ENCODE measurements around the gene KAZN. TPM values are rescaled to one million over a fixed set of nuclear protein-coding genes. Genes with fewer than 3 reads are reported as not detected.

The KAZN gene
- total RNA-seq, 2 donors from 2014 or later: 0.31 to 1.4 TPM

DNA sequence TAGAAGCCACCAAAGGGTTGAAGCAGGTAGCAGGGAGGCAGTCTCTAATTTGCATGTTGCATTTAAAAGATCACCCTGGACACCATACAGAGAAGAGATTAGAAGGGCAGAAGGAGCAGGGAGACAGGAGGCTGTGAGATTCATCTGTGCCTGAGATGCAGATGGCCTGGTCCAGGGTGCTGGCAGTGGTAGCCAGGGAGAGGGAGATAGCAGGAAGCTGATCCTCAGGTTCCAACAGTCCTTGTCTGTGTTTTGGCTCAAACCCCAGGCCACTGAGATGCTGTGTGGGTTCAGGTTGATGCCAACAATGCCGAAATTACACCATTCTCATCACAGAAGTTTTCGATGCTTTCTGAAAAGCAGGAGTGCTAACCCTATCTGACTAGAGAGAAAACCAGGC is 113.7 kb downstream of the KAZN start:
- peaks cover 15 to 27% of the 10 kb centered on the region in 2 donors for H3K27me3 Mint-ChIP-seq
- H3K27ac Mint-ChIP-seq: no peak overlapping the region
- no peaks in the 10 kb centered on the region for H3K4me1 Mint-ChIP-seq (ENCODE audit: low read depth in 2 of 2)
- no peaks in the 10 kb centered on the region for H3K36me3 Mint-ChIP-seq
- no peaks in the 10 kb centered on the region for H3K9me3 Mint-ChIP-seq
- ATAC-seq: no peak
- H3K4me3 Mint-ChIP-seq: no peak overlapping the region
- no peak for DNase-seq (ENCODE audit: low spot score)

- H3K4me1 Mint-ChIP-seq (ENCODE audit: low read depth in 2 of 2): no peaks in the 10 kb centered on the region
- H3K36me3 Mint-ChIP-seq: no peaks in the 10 kb centered on the region
- DNase-seq (ENCODE audit: low spot score) (no peak), ATAC-seq (no peak)
- H3K9me3 Mint-ChIP-seq: no peaks in the 10 kb centered on the region
- H3K27me3 Mint-ChIP-seq: peaks cover 12 to 20% of the 10 kb centered on the region in 2 donors
- H3K4me3 Mint-ChIP-seq: no peak overlapping the region
- H3K27ac Mint-ChIP-seq: no peak overlapping the region
Observed at GRCh38 chr1:14713077-14713476, 114.6 kb downstream of the KAZN start.

- Mint-ChIP-seq H3K36me3 (no peaks in the 10 kb centered on the region), H3K4me3 (no peak overlapping the region), H3K9me3 (no peaks in the 10 kb centered on the region), H3K27ac (no peak overlapping the region), H3K4me1 (ENCODE audit: low read depth in 2 of 2) (no peaks in the 10 kb centered on the region), H3K27me3 (peaks cover 13 to 14% of the 10 kb centered on the region in 2 donors)
- DNase-seq (ENCODE audit: low spot score) (no peak), ATAC-seq (no peak)
Observed at GRCh38 chr1:14715266-14715665, 116.8 kb downstream of the KAZN start.

GRCh38 chr1:14715802-14716201 is 117.3 kb downstream of the KAZN start:
- Mint-ChIP-seq H3K4me1 (ENCODE audit: low read depth in 2 of 2) (no peaks in the 10 kb centered on the region), H3K27me3 (peaks cover 10 to 15% of the 10 kb centered on the region in 2 donors), H3K27ac (no peak overlapping the region), H3K4me3 (no peak overlapping the region), H3K9me3 (no peaks in the 10 kb centered on the region), H3K36me3 (no peaks in the 10 kb centered on the region)
- ATAC-seq (no peak), DNase-seq (ENCODE audit: low spot score) (no peak)

DNA sequence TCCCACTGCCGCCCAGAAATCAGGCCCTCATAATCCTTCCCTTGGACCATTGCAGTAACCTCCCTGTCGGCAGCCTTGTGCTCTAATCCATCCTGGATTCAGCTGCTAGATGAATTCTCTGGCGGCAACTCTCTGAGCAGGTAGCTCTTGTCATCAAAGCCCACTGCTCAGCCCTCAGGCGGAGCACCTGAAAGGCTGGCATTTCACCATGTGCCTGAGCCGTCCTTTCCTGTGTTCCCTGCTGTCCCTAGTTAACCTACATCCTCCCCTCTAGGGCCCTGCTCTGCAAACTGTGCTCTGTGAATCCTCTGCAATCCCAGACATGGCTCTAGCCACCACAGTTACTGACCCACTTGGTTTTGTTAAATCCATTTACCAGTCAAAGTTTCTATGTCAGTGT is 118.0 kb downstream of the KAZN start:
- Mint-ChIP-seq H3K4me1 (ENCODE audit: low read depth in 2 of 2) (no peaks in the 10 kb centered on the region), H3K36me3 (no peaks in the 10 kb centered on the region), H3K27me3 (peaks cover 10 to 16% of the 10 kb centered on the region in 2 donors), H3K9me3 (no peaks in the 10 kb centered on the region), H3K27ac (no peak overlapping the region), H3K4me3 (no peak overlapping the region)
- DNase-seq (ENCODE audit: low spot score) (no peak), ATAC-seq (no peak)

DNA sequence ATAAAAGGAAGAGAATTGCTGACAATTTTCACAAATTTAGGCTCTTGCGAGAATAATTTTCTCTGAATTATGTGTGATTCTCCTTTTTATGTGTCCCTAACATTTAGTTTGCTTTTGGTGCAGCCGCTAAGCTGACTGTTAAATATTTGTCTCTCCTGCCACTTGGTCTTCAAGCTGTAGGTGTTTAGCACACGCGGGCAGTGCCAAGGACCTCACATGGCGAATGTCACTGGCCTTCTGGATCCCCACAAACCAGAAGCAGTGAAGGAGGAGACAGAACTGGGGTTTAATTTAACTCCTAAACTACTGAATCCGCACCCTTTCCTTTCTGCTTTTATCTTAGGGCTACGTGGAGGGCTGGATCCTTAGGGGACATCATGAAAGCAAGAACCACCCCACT is 120.0 kb downstream of the KAZN start:
- ATAC-seq (no peak), DNase-seq (ENCODE audit: low spot score) (no peak)
- Mint-ChIP-seq H3K36me3 (no peaks in the 10 kb centered on the region), H3K4me3 (no peak overlapping the region), H3K27me3 (peaks cover 9 to 25% of the 10 kb centered on the region in 2 donors), H3K9me3 (no peaks in the 10 kb centered on the region), H3K4me1 (ENCODE audit: low read depth in 2 of 2) (no peaks in the 10 kb centered on the region), H3K27ac (no peak overlapping the region)

DNA sequence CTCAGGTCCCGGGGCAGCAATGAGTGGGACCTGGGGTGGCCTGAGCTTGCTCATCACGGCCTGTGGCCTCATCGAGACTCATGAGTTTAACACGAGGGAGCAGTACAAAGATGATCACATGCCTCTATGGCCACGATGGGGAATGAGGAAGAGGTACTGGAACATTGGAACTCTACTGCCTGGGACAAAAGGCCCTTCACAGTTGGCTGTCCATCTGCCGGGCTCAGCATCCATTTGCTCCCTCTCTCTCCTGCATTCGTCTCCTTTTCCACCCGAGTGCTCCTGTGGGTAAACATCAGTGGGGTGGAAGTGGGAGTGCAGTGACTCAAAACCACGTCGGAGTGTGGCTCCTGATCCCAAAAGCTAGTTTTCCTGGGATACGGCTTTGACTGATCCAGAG is 124.9 kb downstream of the KAZN start:
- no peaks in the 10 kb centered on the region for H3K4me1 Mint-ChIP-seq (ENCODE audit: low read depth in 2 of 2)
- no peak for ATAC-seq
- no peak for DNase-seq (ENCODE audit: low spot score)
- no peaks in the 10 kb centered on the region for H3K9me3 Mint-ChIP-seq
- H3K27ac Mint-ChIP-seq: no peak overlapping the region
- peaks cover 11 to 39% of the 10 kb centered on the region in 2 donors for H3K27me3 Mint-ChIP-seq
- H3K4me3 Mint-ChIP-seq: no peak overlapping the region
- no peaks in the 10 kb centered on the region for H3K36me3 Mint-ChIP-seq

GRCh38 chr1:14724246-14724645 is 125.8 kb downstream of the KAZN start:
- Mint-ChIP-seq H3K4me1 (ENCODE audit: low read depth in 2 of 2) (no peaks in the 10 kb centered on the region), H3K27ac (no peak overlapping the region)
- ATAC-seq: no peak

DNA sequence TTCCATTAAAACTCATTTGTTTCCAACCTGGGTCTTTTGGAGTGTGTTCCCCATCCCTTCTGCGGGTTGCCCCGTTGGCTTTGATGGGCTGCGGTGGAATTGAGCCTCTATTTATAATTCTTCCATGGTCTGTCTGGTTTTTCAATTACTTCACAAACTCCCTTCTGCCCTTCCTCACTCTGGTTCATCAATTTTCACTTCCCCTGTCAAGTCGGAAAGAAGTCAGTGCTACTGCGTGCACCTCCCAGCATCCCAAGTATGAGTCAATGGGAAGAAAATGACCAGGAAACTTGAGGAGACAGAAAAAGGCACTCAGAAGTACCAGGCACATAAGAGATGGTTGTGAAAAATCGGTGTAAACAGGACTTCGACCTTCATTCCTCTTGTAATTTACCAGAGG is 126.2 kb downstream of the KAZN start:
- Mint-ChIP-seq H3K36me3 (no peaks in the 10 kb centered on the region), H3K4me1 (ENCODE audit: low read depth in 2 of 2) (no peaks in the 10 kb centered on the region), H3K27ac (no peak overlapping the region), H3K27me3 (peaks cover 8 to 31% of the 10 kb centered on the region in 2 donors), H3K4me3 (no peak overlapping the region), H3K9me3 (no peaks in the 10 kb centered on the region)
- DNase-seq (ENCODE audit: low spot score): no peak
- no peak for ATAC-seq

More at GRCh38 chr1:14724246-14724645, 125.8 kb downstream of the KAZN start:
- Mint-ChIP-seq H3K36me3 (no peaks in the 10 kb centered on the region), H3K27me3 (peaks cover 9 to 35% of the 10 kb centered on the region in 2 donors), H3K4me3 (no peak overlapping the region), H3K9me3 (no peaks in the 10 kb centered on the region)
- DNase-seq (ENCODE audit: low spot score): no peak

DNA sequence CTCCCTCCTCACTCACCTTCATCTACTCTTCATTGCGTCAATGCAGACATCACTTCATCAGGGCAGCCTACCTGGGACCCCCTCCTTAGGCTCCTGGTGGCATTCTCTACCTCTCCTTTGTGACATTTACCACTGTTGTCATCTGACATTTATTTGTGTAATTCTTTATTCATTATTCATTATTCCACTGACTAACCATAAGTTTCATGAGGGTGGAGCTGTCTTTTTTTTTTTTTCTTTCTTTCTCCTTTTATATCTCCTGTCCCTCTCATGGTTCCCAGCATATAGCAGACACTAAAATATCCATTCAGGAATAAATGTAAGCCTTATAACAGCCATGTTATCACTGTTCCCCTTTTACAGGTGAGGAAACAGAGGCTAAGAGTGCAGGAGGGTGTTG is 126.8 kb downstream of the KAZN start:
- no peak overlapping the region for H3K27ac Mint-ChIP-seq
- peaks cover 8 to 30% of the 10 kb centered on the region in 2 donors for H3K27me3 Mint-ChIP-seq
- H3K4me3 Mint-ChIP-seq: no peak overlapping the region
- ATAC-seq (no peak), DNase-seq (ENCODE audit: low spot score) (no peak)
- H3K4me1 Mint-ChIP-seq (ENCODE audit: low read depth in 2 of 2): no peaks in the 10 kb centered on the region
- no peaks in the 10 kb centered on the region for H3K36me3 Mint-ChIP-seq
- H3K9me3 Mint-ChIP-seq: no peaks in the 10 kb centered on the region

DNA sequence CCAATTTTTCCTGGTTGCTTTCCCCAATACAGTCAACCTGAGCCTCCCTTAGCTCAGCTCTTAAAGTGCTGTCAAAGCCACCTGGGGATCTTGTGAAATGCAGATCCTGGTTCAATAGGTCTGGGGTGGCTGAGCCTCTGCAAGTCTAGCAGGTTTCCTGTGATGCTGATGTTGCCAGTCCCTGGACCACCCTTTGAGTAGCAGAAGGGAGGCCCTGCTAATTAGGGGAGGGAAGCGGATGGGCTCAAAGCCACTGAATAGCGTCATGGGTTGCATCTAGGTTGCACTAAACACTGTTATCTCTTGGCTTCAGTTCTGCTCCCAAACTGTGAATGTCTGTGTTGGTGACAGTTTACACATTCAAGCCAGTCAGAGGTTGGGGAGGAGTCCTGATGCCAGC is 127.2 kb downstream of the KAZN start:
- Mint-ChIP-seq H3K4me3 (no peak overlapping the region), H3K36me3 (no peaks in the 10 kb centered on the region), H3K4me1 (ENCODE audit: low read depth in 2 of 2) (no peaks in the 10 kb centered on the region), H3K27me3 (peaks cover 8 to 26% of the 10 kb centered on the region in 2 donors), H3K9me3 (no peaks in the 10 kb centered on the region), H3K27ac (no peak overlapping the region)
- no peak for ATAC-seq
- no peak for DNase-seq (ENCODE audit: low spot score)

- no peak for ATAC-seq
- DNase-seq (ENCODE audit: low spot score): no peak
- H3K4me1 Mint-ChIP-seq (ENCODE audit: low read depth in 2 of 2): no peaks in the 10 kb centered on the region
- H3K9me3 Mint-ChIP-seq: no peaks in the 10 kb centered on the region
- no peak overlapping the region for H3K27ac Mint-ChIP-seq
- no peak overlapping the region for H3K4me3 Mint-ChIP-seq
- no peaks in the 10 kb centered on the region for H3K36me3 Mint-ChIP-seq
- H3K27me3 Mint-ChIP-seq: peaks cover 8 to 24% of the 10 kb centered on the region in 2 donors
Observed at GRCh38 chr1:14726606-14727005, 128.1 kb downstream of the KAZN start.

DNA sequence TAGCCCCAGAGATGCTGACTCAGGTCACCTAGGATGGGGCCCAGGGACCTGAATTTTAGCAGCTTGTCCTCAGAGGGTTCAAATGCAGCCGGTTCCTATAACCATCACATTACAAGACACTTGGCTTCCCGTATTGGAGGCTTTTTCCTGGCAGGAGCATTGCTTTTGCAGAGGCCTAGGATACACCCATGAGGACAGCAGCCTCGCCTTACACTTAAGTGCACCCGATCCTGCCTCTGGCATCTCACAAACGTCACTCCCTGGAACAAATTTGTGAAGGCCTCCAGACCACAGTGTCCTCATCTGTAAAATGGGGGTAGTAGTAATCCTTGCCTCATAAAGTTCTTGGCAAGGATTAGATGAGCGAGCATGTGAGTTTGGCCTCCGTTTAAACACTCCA is 130.0 kb downstream of the KAZN start:
- no peaks in the 10 kb centered on the region for H3K36me3 Mint-ChIP-seq
- H3K4me1 Mint-ChIP-seq (ENCODE audit: low read depth in 2 of 2): no peaks in the 10 kb centered on the region
- H3K9me3 Mint-ChIP-seq: no peaks in the 10 kb centered on the region
- H3K4me3 Mint-ChIP-seq: no peak overlapping the region
- no peak for ATAC-seq
- no peak for DNase-seq (ENCODE audit: low spot score)
- H3K27ac Mint-ChIP-seq: no peak overlapping the region
- peaks cover 4 to 14% of the 10 kb centered on the region in 2 donors for H3K27me3 Mint-ChIP-seq

GRCh38 chr1:14732728-14733047 is 134.2 kb downstream of the KAZN start:
- Mint-ChIP-seq H3K9me3 (no peaks in the 10 kb centered on the region), H3K4me3 (no peak overlapping the region), H3K27me3 (peaks cover 9 to 16% of the 10 kb centered on the region in 2 donors), H3K36me3 (no peaks in the 10 kb centered on the region), H3K4me1 (ENCODE audit: low read depth in 2 of 2) (no peaks in the 10 kb centered on the region), H3K27ac (no peak overlapping the region)
- no peak for ATAC-seq
- no peak for DNase-seq (ENCODE audit: low spot score)

DNA sequence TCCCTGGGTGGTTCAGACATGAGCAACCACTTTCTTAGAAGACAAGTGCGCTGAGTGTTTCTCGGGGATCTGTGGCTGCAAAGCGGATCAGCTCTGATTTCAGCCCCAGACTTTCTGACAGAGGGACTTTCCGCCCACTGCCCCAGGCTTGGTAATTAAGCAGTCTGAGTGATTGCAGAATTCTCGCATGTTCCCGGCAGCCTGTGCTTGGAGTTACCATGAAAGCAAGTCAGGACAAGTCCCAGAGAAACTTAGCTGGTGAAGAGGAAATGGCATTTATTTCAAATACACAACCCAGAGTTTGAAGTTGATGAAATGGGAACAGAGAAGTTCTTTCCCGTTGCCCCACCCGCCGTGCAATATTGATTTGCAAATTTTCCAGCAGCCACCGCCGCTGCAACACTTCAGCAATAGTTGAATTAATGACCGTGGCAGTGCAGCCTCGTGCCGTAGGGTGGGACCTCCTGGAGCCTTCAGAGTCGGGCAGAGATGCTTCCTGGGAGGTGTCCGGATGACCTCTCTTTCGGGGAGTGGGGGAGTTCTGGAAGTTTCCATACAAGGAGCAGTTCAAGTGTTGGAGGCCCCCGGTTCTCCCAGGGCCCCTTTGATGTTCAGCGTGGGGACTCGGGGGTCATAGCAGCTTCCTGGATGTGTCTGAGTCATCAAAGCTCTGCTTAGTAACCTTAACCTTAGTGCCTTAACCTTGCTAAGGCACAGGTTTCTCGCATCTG is 134.7 kb downstream of the KAZN start:
- H3K9me3 Mint-ChIP-seq: no peaks in the 10 kb centered on the region
- no peaks in the 10 kb centered on the region for H3K4me1 Mint-ChIP-seq (ENCODE audit: low read depth in 2 of 2)
- peaks cover 9 to 16% of the 10 kb centered on the region in 2 donors for H3K27me3 Mint-ChIP-seq
- no peaks in the 10 kb centered on the region for H3K36me3 Mint-ChIP-seq
- DNase-seq (ENCODE audit: low spot score) (no peak), ATAC-seq (no peak)
- no peak overlapping the region for H3K27ac Mint-ChIP-seq
- no peak overlapping the region for H3K4me3 Mint-ChIP-seq
